HEK293 (cell line): ENCODE results near the gene KSR1.

Experiments used
- BCL11B ChIP-seq: fragments of 450-650 bp; formaldehyde crosslinking; IDR thresholded peaks from 2 replicates; pipeline ENCODE4 v1.5.1; 2016; ENCODE audit warnings: low read depth, missing biosample characterization, missing genetic modification characterization
- EGR2 ChIP-seq: fragments of 450-650 bp; formaldehyde crosslinking; IDR thresholded peaks from 2 replicates; pipeline ENCODE4 v1.5.1; 2016; ENCODE audit warnings: low read depth, missing biosample characterization, missing genetic modification characterization
- HOXA7 ChIP-seq: sonication (generic); formaldehyde crosslinking; IDR thresholded peaks from 2 replicates; pipeline ENCODE4 v1.8.1; 2022; ENCODE audit warnings: missing genetic modification reagents, borderline replicate concordance
- HOXC10 ChIP-seq: sonication (generic); formaldehyde crosslinking; IDR thresholded peaks from 2 replicates; pipeline ENCODE4 v1.8.1; 2023; ENCODE audit warnings: mild to moderate bottlenecking, missing genetic modification reagents
- KLF10 ChIP-seq: fragments of 450-650 bp; IDR thresholded peaks from 2 replicates; pipeline ENCODE4 v1.5.1; 2018; ENCODE audit warnings: missing biosample characterization, mild to moderate bottlenecking, missing genetic modification characterization
- KLF16 ChIP-seq: fragments of 450-650 bp; formaldehyde crosslinking; IDR thresholded peaks from 2 replicates; pipeline ENCODE4 v1.5.1; 2017; ENCODE audit warnings: missing biosample characterization, missing genetic modification characterization
- KLF17 ChIP-seq: fragments of 450-650 bp; formaldehyde crosslinking; IDR thresholded peaks from 2 replicates; pipeline ENCODE4 v1.5.1; 2016; ENCODE audit warnings: missing biosample characterization, missing genetic modification characterization
- MZF1 ChIP-seq: fragments of 450-650 bp; formaldehyde crosslinking; IDR thresholded peaks from 2 replicates; pipeline ENCODE4 v1.5.1; 2017; ENCODE audit warnings: missing biosample characterization, missing genetic modification characterization, borderline replicate concordance
- RBAK ChIP-seq: fragments of 450-650 bp; formaldehyde crosslinking; IDR thresholded peaks from 2 replicates; pipeline ENCODE4 v1.5.1; 2016; ENCODE audit warnings: missing biosample characterization, missing genetic modification characterization
- REPIN1 ChIP-seq: fragments of 450-650 bp; formaldehyde crosslinking; IDR thresholded peaks from 2 replicates; pipeline ENCODE4 v1.5.1; 2017; ENCODE audit warnings: missing biosample characterization, missing genetic modification characterization, low read depth
- SCRT2 ChIP-seq: fragments of 450-650 bp; formaldehyde crosslinking; IDR thresholded peaks from 2 replicates; pipeline ENCODE4 v1.5.1; 2016; ENCODE audit warnings: missing biosample characterization, missing genetic modification characterization
- SP3 ChIP-seq: fragments of 450-650 bp; formaldehyde crosslinking; IDR thresholded peaks from 2 replicates; pipeline ENCODE4 v1.5.1; 2016; ENCODE audit warnings: missing biosample characterization, missing genetic modification characterization
- ZBTB21 ChIP-seq: fragments of 450-650 bp; formaldehyde crosslinking; IDR thresholded peaks from 2 replicates; pipeline ENCODE4 v1.5.1; 2017; ENCODE audit warnings: missing biosample characterization, missing genetic modification characterization
- ZBTB44 ChIP-seq: fragments of 450-650 bp; IDR thresholded peaks from 2 replicates; pipeline ENCODE4 v1.5.1; 2018; ENCODE audit warnings: missing biosample characterization, mild to moderate bottlenecking, missing genetic modification characterization
- ZFP3 ChIP-seq: fragments of 450-650 bp; formaldehyde crosslinking; IDR thresholded peaks from 2 replicates; pipeline ENCODE4 v1.5.1; 2016; ENCODE audit warnings: low read depth, missing biosample characterization, missing genetic modification characterization
- ZFP37 ChIP-seq: fragments of 450-650 bp; formaldehyde crosslinking; IDR thresholded peaks from 2 replicates; pipeline ENCODE4 v1.5.1; 2016; ENCODE audit warnings: missing biosample characterization, missing genetic modification characterization
- ZNF121 ChIP-seq: fragments of 450-650 bp; formaldehyde crosslinking; IDR thresholded peaks from 2 replicates; pipeline ENCODE4 v1.5.1; 2016; ENCODE audit warnings: missing biosample characterization, missing genetic modification characterization
- ZNF157 ChIP-seq: fragments of 450-650 bp; formaldehyde crosslinking; IDR thresholded peaks from 2 replicates; pipeline ENCODE4 v1.5.1; 2016; ENCODE audit warnings: missing biosample characterization, missing genetic modification characterization
- ZNF2 ChIP-seq: fragments of 450-650 bp; formaldehyde crosslinking; IDR thresholded peaks from 2 replicates; pipeline ENCODE4 v1.5.1; 2016; ENCODE audit warnings: missing biosample characterization, missing genetic modification characterization
- ZNF221 ChIP-seq: fragments of 450-650 bp; formaldehyde crosslinking; IDR thresholded peaks from 2 replicates; pipeline ENCODE4 v1.5.1; 2017; ENCODE audit warnings: missing biosample characterization, missing genetic modification characterization, borderline replicate concordance
- ZNF311 ChIP-seq: fragments of 450-650 bp; formaldehyde crosslinking; IDR thresholded peaks from 2 replicates; pipeline ENCODE4 v1.5.1; 2017; ENCODE audit warnings: missing biosample characterization, missing genetic modification characterization, borderline replicate concordance
- ZNF394 ChIP-seq: fragments of 450-650 bp; formaldehyde crosslinking; IDR thresholded peaks from 2 replicates; pipeline ENCODE4 v1.5.1; 2016; ENCODE audit warnings: missing biosample characterization, missing genetic modification characterization, mild to moderate bottlenecking, moderate library complexity, borderline replicate concordance
- ZNF398 ChIP-seq: fragments of 450-650 bp; formaldehyde crosslinking; IDR thresholded peaks from 2 replicates; pipeline ENCODE4 v1.5.1; 2017; ENCODE audit warnings: missing biosample characterization, missing genetic modification characterization
- ZNF416 ChIP-seq: fragments of 450-650 bp; formaldehyde crosslinking; IDR thresholded peaks from 2 replicates; pipeline ENCODE4 v1.5.1; 2016; ENCODE audit warnings: missing biosample characterization, missing genetic modification characterization
- ZNF518A ChIP-seq: fragments of 450-650 bp; formaldehyde crosslinking; conservative IDR thresholded peaks from 2 replicates; pipeline ENCODE4 v1.5.1; 2016; ENCODE audit warnings: low read depth, missing biosample characterization, missing genetic modification characterization
- ZNF521 ChIP-seq: fragments of 450-650 bp; formaldehyde crosslinking; IDR thresholded peaks from 2 replicates; pipeline ENCODE4 v1.5.1; 2017; ENCODE audit warnings: missing biosample characterization, mild to moderate bottlenecking, missing genetic modification characterization
- ZNF621 ChIP-seq: fragments of 450-650 bp; formaldehyde crosslinking; IDR thresholded peaks from 2 replicates; pipeline ENCODE4 v1.5.1; 2017; ENCODE audit warnings: missing biosample characterization, missing genetic modification characterization
- ZNF664 ChIP-seq: fragments of 450-650 bp; formaldehyde crosslinking; IDR thresholded peaks from 2 replicates; pipeline ENCODE4 v1.5.1; 2016; ENCODE audit warnings: missing biosample characterization, missing genetic modification characterization
- ZNF692 ChIP-seq: fragments of 450-650 bp; formaldehyde crosslinking; IDR thresholded peaks from 2 replicates; pipeline ENCODE4 v1.5.1; 2016; ENCODE audit warnings: missing biosample characterization, missing genetic modification characterization
- ZNF768 ChIP-seq: fragments of 450-650 bp; formaldehyde crosslinking; IDR thresholded peaks from 2 replicates; pipeline ENCODE4 v1.5.1; 2018; ENCODE audit warnings: missing biosample characterization, mild to moderate bottlenecking, missing genetic modification characterization

KSR1 gene

GRCh38 chr17:27457731-27458523 is 1.7 kb downstream of the KSR1 start (continued):
- TF ChIP-seq ZNF157 (tag by site-specific recombination) (no peak), ZNF692 (tag by site-specific recombination) (no peak), ZNF521 (no peak), RBAK (no peak), BCL11B (tag by site-specific recombination) (no peak), ZNF2 (tag by site-specific recombination) (no peak), ZFP3 (tag by site-specific recombination) (no peak), ZBTB21 (tag by site-specific recombination) (no peak), ZBTB44 (tag by site-specific recombination) (no peak), SP3 (peak; percentile 68), ZNF121 (no peak), HOXC10 (CRISPR knock-in tag) (no peak), ZNF664 (tag by site-specific recombination) (no peak), REPIN1 (no peak), ZNF518A (no peak), EGR2 (no peak), SCRT2 (tag by site-specific recombination) (0 out of 2 replicates have a peak, but pooled peaks have one; percentile 19), ZNF221 (no peak), ZNF621 (tag by site-specific recombination) (no peak), ZNF416 (tag by site-specific recombination) (no peak), KLF10 (tag by site-specific recombination) (no peak), ZNF394 (no peak), HOXA7 (CRISPR knock-in tag) (no peak), ZNF398 (tag by site-specific recombination) (peak; percentile 45; the same call in 1 of the 2 replicates), ZNF311 (tag by site-specific recombination) (no peak), KLF16 (tag by site-specific recombination) (0 out of 2 replicates have a peak, but pooled peaks have one; percentile 20), KLF17 (no peak), ZNF768 (tag by site-specific recombination) (no peak), MZF1 (no peak), ZFP37 (tag by site-specific recombination) (no peak)
